NOMO-1 treated with dmso at 0.1 percent for 144 hours (cell line): ENCODE data around the gene MACROD1.
A peak's percentile ranks its signal among the peaks of the same experiment; 100 is the strongest.

Experiments used
- DNase-seq: peaks from one replicate; lab custom pipeline; 2025; ENCODE audit not compliant: unreplicated experiment; lab: John Stamatoyannopoulos, UW

MACROD1 gene

DNA sequence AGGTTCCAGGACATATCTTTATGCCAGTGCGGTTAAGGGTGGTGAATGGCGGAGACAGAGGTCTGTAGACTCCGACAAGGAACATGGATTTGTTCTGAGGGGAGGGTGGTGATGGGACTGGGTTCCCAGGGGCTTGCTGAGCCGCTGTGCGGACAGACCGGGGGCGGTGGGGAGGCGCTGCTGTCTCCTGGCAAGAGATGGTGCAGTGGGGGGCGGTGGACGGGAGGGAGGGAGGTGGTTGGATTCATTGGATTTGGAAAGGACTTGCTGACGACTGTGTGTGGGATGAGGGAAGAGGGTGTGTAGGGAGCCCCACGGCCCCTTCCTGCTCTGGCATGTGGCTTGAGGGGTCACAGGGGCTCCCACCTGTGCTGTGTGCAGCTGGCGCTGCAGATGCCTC lies 87.0 kb downstream of the MACROD1 start:
- no peak for DNase-seq

- no peak for DNase-seq
Observed at GRCh38 chr11:64078284-64078683, 87.6 kb downstream of the MACROD1 start.

DNA sequence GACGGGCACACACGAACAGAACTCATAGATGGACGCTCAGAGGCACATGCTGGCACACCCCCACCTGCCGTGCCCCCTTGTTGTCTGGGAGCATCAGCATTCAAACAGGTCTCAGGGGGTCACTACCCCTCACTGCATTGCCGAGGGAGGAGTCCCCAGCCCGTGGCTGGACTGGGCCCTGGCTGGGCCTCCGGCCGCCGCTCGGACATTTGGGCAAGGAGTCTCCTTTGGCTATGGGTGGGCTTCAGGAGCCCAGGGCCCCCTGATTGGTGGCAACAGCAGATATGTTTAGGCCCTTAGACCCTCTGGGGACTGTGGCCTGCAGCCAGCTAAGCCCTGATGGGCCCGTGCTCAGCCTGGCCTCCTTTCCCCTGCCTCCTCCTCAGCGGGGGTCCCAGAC lies 88.3 kb downstream of the MACROD1 start:
- no peak for DNase-seq

- no peak for DNase-seq
Observed at GRCh38 chr11:64076758-64077157, 89.2 kb downstream of the MACROD1 start.

GRCh38 chr11:64074239-64074638 lies 91.7 kb downstream of the MACROD1 start:
- peak; percentile 82 for DNase-seq

- no peak for DNase-seq
Observed at GRCh38 chr11:64073542-64073941, 92.4 kb downstream of the MACROD1 start.

GRCh38 chr11:64072871-64073270 lies 93.0 kb downstream of the MACROD1 start:
- no peak for DNase-seq

GRCh38 chr11:64072403-64072802 lies 93.5 kb downstream of the MACROD1 start:
- no peak for DNase-seq

- no peak for DNase-seq
Observed at GRCh38 chr11:64071849-64072248, 94.1 kb downstream of the MACROD1 start.

DNA sequence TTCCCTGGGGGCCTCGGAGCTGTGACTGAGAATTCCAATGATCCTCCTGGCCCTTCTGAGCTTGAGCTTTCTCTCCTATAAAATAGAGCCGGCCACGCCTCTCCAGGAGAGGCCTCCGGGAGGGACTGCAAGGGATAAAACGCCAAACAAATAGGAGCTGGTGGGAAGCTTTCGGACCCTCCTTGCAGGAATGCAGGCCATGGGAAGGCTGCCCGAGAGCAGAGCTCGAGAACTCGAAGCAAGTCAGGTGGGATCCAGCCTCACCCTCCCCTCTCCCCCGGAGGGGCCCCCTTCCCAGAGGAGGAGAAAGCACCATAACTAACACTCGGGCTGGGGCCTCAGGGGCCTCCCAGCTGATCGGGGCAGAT lies 95.6 kb downstream of the MACROD1 start:
- DNase-seq: no peak

- DNase-seq: no peak
Observed at GRCh38 chr11:64069401-64070313, 96.3 kb downstream of the MACROD1 start.

- DNase-seq: no peak
Observed at GRCh38 chr11:64068705-64069400, 97.1 kb downstream of the MACROD1 start.

- no peak for DNase-seq
Observed at GRCh38 chr11:64067230-64067993, 98.5 kb downstream of the MACROD1 start.

DNA sequence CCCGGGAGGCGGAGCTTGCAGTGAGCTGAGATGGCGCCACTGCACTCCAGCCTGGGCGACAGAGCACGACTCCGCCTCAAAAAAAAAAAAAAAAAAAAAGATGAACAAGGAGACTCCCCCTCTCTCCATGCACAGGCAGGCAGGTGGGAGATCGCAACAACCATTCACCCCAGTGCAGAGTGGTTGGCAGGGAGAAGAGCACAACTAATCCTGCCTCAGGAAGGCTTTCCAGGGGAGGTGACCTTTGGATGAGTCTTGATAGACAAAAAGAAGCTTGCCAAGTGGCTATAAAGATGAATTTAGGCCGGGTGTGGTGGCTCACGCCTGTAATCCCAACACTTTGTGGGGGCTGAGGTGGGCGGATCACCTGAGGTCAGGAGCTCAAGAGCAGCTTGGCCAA lies 100.2 kb downstream of the MACROD1 start:
- no peak for DNase-seq

DNA sequence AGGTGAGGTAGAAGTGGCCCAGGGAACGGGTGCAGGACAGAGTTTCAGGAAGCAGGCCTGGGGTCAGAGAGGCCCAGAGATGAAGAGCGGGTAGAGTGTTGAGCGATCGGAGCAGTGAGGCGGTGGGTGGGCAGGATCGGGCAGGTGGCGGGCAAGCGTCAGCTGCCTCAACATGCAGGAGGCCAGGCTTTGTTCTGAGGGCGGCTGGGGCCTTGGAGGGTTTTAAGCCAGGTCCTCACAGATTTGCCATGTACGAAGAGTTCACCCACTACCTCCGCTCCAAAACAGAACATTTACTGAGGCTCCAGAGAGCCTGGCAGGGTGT lies 100.8 kb downstream of the MACROD1 start:
- no peak for DNase-seq

DNA sequence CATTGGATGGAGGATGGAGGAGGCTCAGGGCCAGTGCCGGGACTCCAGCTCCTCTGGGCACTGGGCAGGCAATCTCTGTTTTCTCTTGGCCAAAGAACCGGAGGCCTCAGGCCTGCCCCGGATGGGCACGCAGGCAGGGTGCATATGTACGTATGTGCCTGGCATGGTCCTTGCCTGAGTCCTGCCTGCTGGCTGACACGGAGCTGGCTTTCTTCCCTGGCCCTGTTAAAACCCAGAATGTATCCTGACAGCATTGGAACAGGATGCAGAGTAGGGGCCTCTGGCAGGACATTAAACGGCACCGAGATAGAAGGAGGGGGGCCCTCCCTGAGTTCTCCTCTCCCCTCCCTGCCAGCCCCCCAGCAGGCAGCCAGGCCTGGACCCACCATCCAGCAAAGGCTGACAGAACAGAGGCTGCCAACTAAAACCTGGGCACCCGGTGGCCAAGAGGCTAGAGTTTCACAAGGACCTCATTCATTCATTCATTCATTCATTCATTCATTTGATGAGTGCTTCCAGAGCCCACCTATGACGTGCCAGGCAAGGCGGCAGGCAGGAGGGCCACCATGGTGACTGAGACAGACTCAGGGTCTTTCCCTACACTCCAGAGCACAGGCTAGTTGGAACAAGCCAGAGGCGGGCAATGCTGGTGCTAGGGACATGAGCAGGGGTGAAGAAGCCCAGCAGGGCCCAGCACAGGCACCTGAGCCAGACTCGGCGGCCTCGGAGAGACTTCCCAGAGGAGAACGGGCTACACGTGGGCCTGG lies 101.4 kb downstream of the MACROD1 start:
- DNase-seq: no peak

- DNase-seq: no peak
Observed at GRCh38 chr11:64063777-64064176, 102.1 kb downstream of the MACROD1 start.

- DNase-seq: no peak
Observed at GRCh38 chr11:64062185-64063039, 103.5 kb downstream of the MACROD1 start.

DNA sequence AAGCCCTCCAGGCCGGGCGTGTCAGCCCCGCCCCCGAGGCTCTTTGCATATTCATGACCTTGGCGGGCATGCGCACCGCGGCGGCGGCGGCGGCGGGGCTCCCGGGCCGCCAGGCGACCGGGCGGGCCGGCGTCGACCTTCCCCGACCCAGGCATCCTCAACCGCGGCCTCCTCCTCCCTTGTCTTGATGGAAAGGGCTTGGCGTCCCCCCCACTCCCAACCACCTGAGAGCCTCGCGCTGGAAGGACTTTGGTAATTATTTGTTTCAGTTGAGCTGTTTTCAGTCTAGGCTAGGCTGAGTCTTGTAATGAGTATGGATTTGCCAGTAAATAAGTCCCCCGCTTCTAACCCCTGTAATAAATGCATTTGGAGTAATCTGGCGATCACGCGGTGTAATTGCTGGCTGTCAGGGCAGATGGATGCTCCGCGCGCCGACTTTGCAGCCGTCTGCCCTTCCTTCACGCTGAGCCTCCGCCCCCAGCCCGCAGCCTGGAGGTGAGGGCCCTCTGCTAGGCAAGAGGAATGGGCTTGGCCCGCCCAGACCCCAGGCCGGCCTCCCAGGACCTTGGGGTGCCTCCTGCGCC lies 105.0 kb downstream of the MACROD1 start:
- no peak for DNase-seq
